Gastroesophageal sphincter (tissue), 3 donors: ENCODE measurements around the gene PHF23.

Source experiments
- POLR2A ChIP-seq, 2 donors: fragments of 450-650 bp; IDR thresholded peaks; one replicate each; pipeline ENCODE4 v1.6.1; 2017; ENCODE audit warnings: antibody characterized with exemption in 2 of 2, mild to moderate bottlenecking in 2 of 2, moderate library complexity in 1 of 2
- TF ChIP-seq, protein P1 (sequence below), 4 experiments: fragments of 200-600 bp in 2 of 4; fragments of 450-650 bp in 2 of 4; sonication (generic) in 1 of 4; IDR thresholded peaks; one replicate each; pipeline ENCODE4 v1.5.1; 2017 to 2019; ENCODE audit warnings: antibody characterized with exemption in 4 of 4, mild to moderate bottlenecking in 2 of 4, moderate library complexity in 2 of 4

DNA sequence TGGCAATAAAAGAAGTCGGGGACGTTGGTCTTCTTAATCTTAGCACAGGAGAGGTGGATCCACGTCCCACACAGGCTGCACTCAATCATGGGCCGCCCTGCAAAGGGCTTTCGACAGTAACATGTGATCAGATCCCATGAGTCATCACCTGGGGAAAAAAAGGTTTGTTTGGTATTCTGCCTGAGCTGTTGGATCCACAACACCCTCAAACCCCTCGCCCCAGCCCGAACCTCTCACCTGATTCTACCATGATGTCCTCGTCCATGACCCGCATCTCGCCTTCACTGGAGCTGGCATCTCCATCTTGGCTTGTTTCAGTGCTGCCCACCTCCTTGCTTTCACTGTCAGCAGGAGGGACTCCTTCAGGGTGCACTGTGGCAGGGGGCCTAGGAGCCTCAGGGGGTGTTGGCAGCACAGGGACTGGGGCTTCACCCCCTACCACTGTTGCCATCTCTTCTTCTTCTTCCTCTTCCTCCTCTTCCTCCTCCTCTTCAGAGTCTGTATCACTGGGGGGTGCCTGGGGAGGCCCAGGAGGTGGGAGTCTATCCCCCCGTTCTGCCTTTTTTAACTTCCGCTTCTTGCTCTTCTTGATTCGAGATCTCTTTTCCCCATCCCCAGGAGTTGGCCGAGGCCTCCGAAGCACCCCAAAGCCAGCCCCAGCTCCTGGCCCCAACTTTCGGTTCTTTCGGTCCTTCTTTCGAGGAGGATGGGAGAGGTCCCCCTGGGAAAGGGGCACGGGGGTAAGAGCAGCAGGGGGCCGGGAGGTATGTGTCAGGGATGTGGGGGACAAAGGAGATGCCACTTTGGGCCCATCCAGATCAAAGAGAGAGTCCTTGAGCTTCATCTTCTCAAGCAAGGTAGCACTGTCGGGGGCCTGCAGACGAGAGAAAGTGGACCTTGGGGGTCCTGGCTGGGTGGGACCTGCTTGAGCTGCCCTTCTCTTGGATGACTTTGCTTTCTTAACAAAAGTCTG, 3.3 kb downstream of the PHF23 start:
- TF ChIP-seq POLR2A (IDR thresholded peaks at IDR 0.05), result no peak
- TF ChIP-seq, protein P1, sequence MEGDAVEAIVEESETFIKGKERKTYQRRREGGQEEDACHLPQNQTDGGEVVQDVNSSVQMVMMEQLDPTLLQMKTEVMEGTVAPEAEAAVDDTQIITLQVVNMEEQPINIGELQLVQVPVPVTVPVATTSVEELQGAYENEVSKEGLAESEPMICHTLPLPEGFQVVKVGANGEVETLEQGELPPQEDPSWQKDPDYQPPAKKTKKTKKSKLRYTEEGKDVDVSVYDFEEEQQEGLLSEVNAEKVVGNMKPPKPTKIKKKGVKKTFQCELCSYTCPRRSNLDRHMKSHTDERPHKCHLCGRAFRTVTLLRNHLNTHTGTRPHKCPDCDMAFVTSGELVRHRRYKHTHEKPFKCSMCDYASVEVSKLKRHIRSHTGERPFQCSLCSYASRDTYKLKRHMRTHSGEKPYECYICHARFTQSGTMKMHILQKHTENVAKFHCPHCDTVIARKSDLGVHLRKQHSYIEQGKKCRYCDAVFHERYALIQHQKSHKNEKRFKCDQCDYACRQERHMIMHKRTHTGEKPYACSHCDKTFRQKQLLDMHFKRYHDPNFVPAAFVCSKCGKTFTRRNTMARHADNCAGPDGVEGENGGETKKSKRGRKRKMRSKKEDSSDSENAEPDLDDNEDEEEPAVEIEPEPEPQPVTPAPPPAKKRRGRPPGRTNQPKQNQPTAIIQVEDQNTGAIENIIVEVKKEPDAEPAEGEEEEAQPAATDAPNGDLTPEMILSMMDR (IDR thresholded peaks at IDR 0.05), result no peak
